Measurements from ENCODE around the gene CCT8L2. TPM values are rescaled to one million over a fixed set of nuclear protein-coding genes. Genes with fewer than 3 reads are reported as not detected.
"Not testable (repeated sequence)": the region's sequence is repeated elsewhere in the genome, so short reads cannot be mapped to it uniquely, and the experiment has no call there.

The CCT8L2 gene
- total RNA-seq (not detected), polyA plus RNA-seq (not detected)

DNA sequence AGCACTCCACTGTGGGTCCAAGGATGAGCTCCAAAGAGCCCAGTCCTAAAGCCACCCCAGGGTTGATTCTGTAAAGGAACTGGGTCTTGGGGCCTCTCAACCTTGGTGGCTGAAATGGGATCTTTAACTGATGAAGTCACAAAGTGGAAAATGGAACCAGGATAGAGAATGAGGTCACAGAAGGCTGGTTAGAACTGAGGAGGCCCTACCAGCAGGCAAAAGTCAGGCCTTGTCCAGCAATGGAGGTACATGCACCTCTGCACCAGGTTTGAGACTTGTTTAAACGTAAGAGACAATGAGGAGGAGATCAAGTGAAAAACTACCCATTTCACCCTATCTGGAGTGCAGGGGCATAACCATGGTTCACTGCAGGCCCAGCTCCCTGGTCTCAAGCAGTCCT, at the start of gene CCT8L2:
TSS of gene CCT8L2 (minus strand) at position 101 of the 400 bp plus-strand sequence. CDS start 260 bp downstream, outside the sequence.
- H3K9me3 ChIP-seq; intact Hi-C loops (cut with DNase I); H3K27ac ChIP-seq; H3K27me3 ChIP-seq; DNase-seq; H3K4me1 ChIP-seq; H3K36me3 ChIP-seq; H3K4me3 ChIP-seq: not testable (repeated sequence)
- WGBS, 2 donors, result 74 to 77% methylated on average over 1 of the region's 1 CpG

GRCh38 chr22:16635442-16635841, 42.8 kb upstream of the CCT8L2 start:
- 67 to 77% methylated on average over 1 of the region's 1 CpG for WGBS, 2 donors
- intact Hi-C loops (cut with DNase I); H3K36me3 ChIP-seq; H3K27ac ChIP-seq; H3K4me1 ChIP-seq; H3K4me3 ChIP-seq; DNase-seq; H3K9me3 ChIP-seq; H3K27me3 ChIP-seq: not testable (repeated sequence)

DNA sequence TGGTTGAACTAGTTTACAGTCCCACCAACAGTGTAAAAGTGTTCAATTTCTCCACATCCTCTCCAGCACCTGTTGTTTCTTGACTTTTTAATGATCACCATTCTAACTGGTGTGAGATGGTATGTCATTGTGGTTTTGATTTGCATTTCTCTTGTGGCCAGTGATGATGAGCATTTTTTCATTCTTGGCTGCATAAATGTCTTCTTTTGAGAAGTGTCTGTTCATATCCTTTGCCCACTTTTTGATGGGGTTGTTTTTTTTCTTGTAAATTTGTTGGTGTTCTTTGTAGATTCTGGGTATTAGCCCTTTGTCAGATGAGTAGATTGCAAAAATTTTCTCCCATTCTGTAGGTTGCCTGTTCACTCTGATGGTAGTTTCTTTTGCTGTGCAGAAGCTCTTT, 41.5 kb upstream of the CCT8L2 start:
- H3K27ac ChIP-seq; H3K9me3 ChIP-seq; DNase-seq; intact Hi-C loops (cut with DNase I); H3K36me3 ChIP-seq; H3K4me3 ChIP-seq; H3K27me3 ChIP-seq; H3K4me1 ChIP-seq: not testable (repeated sequence)

DNA sequence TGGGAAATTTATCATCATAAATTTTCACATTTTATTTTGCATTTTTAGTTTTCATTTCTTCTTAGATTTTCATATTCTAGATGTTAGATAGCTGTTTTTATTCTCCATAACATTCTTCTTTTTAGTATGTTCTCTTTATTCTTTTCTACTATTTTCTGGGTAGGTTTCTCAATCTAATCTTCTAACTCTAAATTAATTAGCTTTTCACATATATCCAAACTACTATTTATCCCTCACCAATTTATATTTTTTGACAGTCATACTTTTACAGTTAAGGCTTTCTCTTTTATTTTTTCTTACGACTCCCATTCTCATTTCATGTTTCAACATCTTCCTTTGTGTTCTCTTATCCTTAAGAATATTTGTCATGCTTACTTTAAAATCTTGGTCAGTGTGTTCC, 35.9 kb upstream of the CCT8L2 start:
- H3K36me3 ChIP-seq; H3K4me3 ChIP-seq; intact Hi-C loops (cut with DNase I); DNase-seq; H3K9me3 ChIP-seq; H3K27ac ChIP-seq; H3K4me1 ChIP-seq; H3K27me3 ChIP-seq: not testable (repeated sequence)
- WGBS, 2 donors, result 87 to 90% methylated on average over 1 of the region's 1 CpG

- H3K27me3 ChIP-seq; H3K4me1 ChIP-seq; H3K27ac ChIP-seq; H3K36me3 ChIP-seq; H3K9me3 ChIP-seq; intact Hi-C loops (cut with DNase I); H3K4me3 ChIP-seq; DNase-seq: not testable (repeated sequence)
- WGBS, 2 donors, result 28 to 64% methylated on average over 2 of the region's 2 CpGs
Observed at GRCh38 chr22:16625018-16625417, 32.4 kb upstream of the CCT8L2 start.

- DNase-seq; H3K9me3 ChIP-seq; intact Hi-C loops (cut with DNase I); H3K27me3 ChIP-seq; H3K27ac ChIP-seq; H3K36me3 ChIP-seq; H3K4me3 ChIP-seq; H3K4me1 ChIP-seq: not testable (repeated sequence)
Observed at GRCh38 chr22:16623595-16623994, 31.0 kb upstream of the CCT8L2 start.

GRCh38 chr22:16617516-16617915, 24.9 kb upstream of the CCT8L2 start:
- H3K4me3 ChIP-seq; intact Hi-C loops (cut with DNase I); H3K27me3 ChIP-seq; H3K9me3 ChIP-seq; H3K27ac ChIP-seq; H3K4me1 ChIP-seq; H3K36me3 ChIP-seq; DNase-seq: not testable (repeated sequence)
- 51 to 54% methylated on average over 3 of the region's 3 CpGs for WGBS, 2 donors

DNA sequence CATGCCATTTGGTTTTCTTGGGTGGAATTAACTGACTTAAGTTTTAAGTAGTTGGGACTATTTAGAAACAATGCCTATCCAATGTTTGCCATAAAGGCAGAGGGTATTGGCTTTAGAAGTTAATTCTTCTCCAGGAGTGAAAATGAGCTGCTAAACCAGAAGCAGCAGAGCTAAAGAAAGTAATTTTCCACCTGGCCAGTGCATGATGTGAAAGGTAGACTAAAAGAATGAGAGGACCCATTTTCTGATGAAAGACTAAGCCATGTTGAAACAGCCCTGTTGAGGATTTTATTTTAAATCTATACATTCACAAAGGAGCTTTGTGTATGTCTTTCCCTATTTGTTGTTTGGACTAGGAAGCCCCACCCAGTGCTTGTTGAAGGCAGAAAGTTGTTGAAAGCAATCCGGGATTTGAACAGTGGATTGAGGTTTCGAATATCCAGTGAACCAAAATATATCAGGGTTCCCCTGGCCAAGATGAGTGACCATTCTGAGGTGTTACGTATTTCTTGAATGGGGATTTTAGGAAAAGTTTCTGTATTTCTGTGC, 23.9 kb upstream of the CCT8L2 start:
- H3K27ac ChIP-seq; DNase-seq; H3K27me3 ChIP-seq; H3K4me3 ChIP-seq; intact Hi-C loops (cut with DNase I); H3K9me3 ChIP-seq; H3K36me3 ChIP-seq; H3K4me1 ChIP-seq: not testable (repeated sequence)
- WGBS, 2 donors, result 76 to 88% methylated on average over 3 of the region's 3 CpGs

DNA sequence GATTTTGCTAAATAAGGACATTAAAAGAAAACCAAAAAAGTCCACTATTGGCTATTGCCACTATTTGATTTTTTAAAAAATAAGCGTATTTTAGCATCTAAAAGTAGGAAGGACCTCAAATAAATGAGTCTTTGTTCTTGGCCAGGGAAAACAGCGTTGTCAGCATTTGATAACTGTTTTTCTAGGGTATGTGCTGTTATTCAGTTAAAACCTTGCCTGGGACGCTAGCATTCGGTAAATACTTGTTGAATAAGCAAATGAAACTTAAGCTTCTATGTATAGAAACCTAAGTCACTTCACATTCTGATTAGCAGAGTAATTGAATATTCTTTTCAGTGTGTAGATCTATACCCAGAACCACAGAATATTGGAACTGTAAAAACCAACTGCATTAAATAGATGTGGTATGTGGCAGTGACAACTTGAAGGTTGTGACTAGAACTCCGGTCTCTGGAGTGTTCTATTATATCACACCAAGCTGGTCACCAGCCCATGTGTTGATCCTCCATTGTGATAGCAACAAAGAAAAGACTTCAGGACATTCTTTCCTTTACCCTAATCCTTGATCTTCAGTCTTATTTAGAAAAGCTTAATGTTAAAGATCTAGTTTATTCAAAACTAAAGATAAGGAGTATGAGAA, 23.1 kb upstream of the CCT8L2 start:
- H3K4me3 ChIP-seq; H3K27ac ChIP-seq; intact Hi-C loops (cut with DNase I); H3K27me3 ChIP-seq; H3K4me1 ChIP-seq; H3K36me3 ChIP-seq; H3K9me3 ChIP-seq; DNase-seq: not testable (repeated sequence)
- 72 to 85% methylated on average over 5 of the region's 5 CpGs for WGBS, 2 donors
